GM12892 (cell line): Measurements from ENCODE around the gene CIZ1.

Source experiments
- POLR2A ChIP-seq: IDR thresholded peaks from 2 replicates; pipeline ENCODE4 v1.6.1; 2011; ENCODE audit warnings: low read depth, low read length, control low read depth
- POLR2AphosphoS5 ChIP-seq: IDR thresholded peaks from 2 replicates; pipeline ENCODE4 v1.6.1; 2011; ENCODE audit warnings: low read depth, low read length, control low read depth

DNA sequence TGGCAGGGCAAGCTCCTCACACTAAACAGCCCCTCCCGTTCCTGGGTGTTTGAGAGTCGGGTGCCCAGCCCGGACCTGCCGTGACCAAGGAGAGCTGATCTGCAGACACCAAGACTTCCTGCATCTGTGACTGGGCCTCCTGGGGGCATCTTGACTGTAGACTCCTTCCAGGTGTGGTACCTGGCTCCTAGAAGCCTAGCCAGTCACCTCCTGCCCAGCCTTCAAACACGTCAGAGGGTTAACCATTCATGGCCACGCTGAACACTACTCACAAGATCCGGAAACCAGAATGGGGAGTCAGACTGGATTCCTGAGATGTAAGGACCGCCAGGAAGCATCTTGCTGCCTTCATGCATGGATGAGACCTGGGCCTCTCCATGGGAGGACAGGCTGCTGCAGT is 45.8 kb downstream of the CIZ1 start:
- TF ChIP-seq POLR2A, result no peak
- TF ChIP-seq POLR2AphosphoS5, result no peak
